Tibial artery (tissue), 4 donors: ENCODE measurements around the gene SPOCK3.

Source experiments
- DNase-seq, 2 donors: peaks; one replicate each; pipeline ENCODE4 v3.0.0-alpha.2; 2019
- H3K27ac ChIP-seq, 2 donors: fragments of 200-600 bp; sonication (generic) in 1 of 2; 1 replicate in 1 of 2; 2 replicates in 1 of 2; pipeline ENCODE4 v1.5.1; 2018 to 2019; ENCODE audit warnings: mild to moderate bottlenecking in 1 of 2
- H3K27me3 ChIP-seq, 2 donors: fragments of 200-600 bp; sonication (generic) in 1 of 2; one replicate each; pipeline versions ENCODE4 v1.5.1 to v1.6.0; 2016 to 2019
- H3K36me3 ChIP-seq, 3 donors: fragments of 200-600 bp; sonication (generic) in 2 of 3; one replicate each; pipeline ENCODE4 v1.5.1; 2016 to 2019; ENCODE audit warnings: mild to moderate bottlenecking in 2 of 3
- H3K4me1 ChIP-seq, 4 donors: fragments of 200-600 bp; sonication (generic) in 2 of 4; 1 replicate in 3 of 4; 2 replicates in 1 of 4; pipeline ENCODE4 v1.5.1; 2016 to 2019
- H3K4me3 ChIP-seq, 2 donors: fragments of 200-600 bp; sonication (generic) in 1 of 2; 1 replicate in 1 of 2; 2 replicates in 1 of 2; pipeline ENCODE4 v1.5.1; 2018 to 2019; ENCODE audit warnings: mild to moderate bottlenecking in 2 of 2
- H3K9me3 ChIP-seq, 3 donors: fragments of 200-600 bp; sonication (generic) in 1 of 3; one replicate each; pipeline ENCODE4 v1.5.1; 2016 to 2019
- CTCF ChIP-seq, 2 experiments: fragments of 200-600 bp in 1 of 2; fragments of 450-650 bp in 1 of 2; IDR thresholded peaks; one replicate each; pipeline ENCODE4 v1.5.1; 2017 to 2019; ENCODE audit warnings: antibody characterized with exemption in 2 of 2, mild to moderate bottlenecking in 1 of 2, moderate library complexity in 1 of 2
- intact Hi-C: fragments of 100-400 bp; cut with DNase I; formaldehyde crosslinking; loops from one replicate; pipeline ENCODE4 v1.15.0; 2023; ENCODE audit warnings: low total_unique reads

The SPOCK3 gene

GRCh38 chr4:167000141-167000852 lies 234.0 kb downstream of the SPOCK3 start:
- Histone ChIP-seq H3K36me3 (no peaks in the 10 kb centered on the region), H3K9me3 (no peaks in the 10 kb centered on the region), H3K4me1 (no peaks in the 10 kb centered on the region), H3K4me3 (no peak overlapping the region), H3K27me3 (no peaks in the 10 kb centered on the region), H3K27ac (no peak overlapping the region)
- no peak for DNase-seq
- intact Hi-C loops = no loop called here
- TF ChIP-seq CTCF (IDR thresholded peaks at IDR 0.05) = no peak

- DNase-seq = no peak
- TF ChIP-seq CTCF (IDR thresholded peaks at IDR 0.05) = no peak
Observed at GRCh38 chr4:166996216-166996615, 238.1 kb downstream of the SPOCK3 start.

GRCh38 chr4:166994686-166995085 lies 239.6 kb downstream of the SPOCK3 start:
- DNase-seq = no peak
- intact Hi-C loops = no loop called here
- H3K4me1 ChIP-seq = no peaks in the 10 kb centered on the region
- H3K9me3 ChIP-seq = no peaks in the 10 kb centered on the region
- TF ChIP-seq CTCF (IDR thresholded peaks at IDR 0.05) = no peak
- no peaks in the 10 kb centered on the region for H3K36me3 ChIP-seq
- no peaks in the 10 kb centered on the region for H3K27me3 ChIP-seq
- no peak overlapping the region for H3K4me3 ChIP-seq
- H3K27ac ChIP-seq = no peak overlapping the region

More at GRCh38 chr4:166996216-166996615, 238.1 kb downstream of the SPOCK3 start:
- intact Hi-C loops = no loop called here
- H3K4me3 ChIP-seq = no peak overlapping the region
- H3K27ac ChIP-seq = no peak overlapping the region
- no peaks in the 10 kb centered on the region for H3K27me3 ChIP-seq
- no peaks in the 10 kb centered on the region for H3K9me3 ChIP-seq
- H3K36me3 ChIP-seq = no peaks in the 10 kb centered on the region
- H3K4me1 ChIP-seq = no peaks in the 10 kb centered on the region

- Histone ChIP-seq H3K36me3 (no peaks in the 10 kb centered on the region), H3K9me3 (no peaks in the 10 kb centered on the region), H3K4me3 (no peak overlapping the region), H3K27me3 (no peaks in the 10 kb centered on the region), H3K27ac (no peak overlapping the region), H3K4me1 (no peaks in the 10 kb centered on the region)
- intact Hi-C loops = no loop called here
- no peak for DNase-seq
- TF ChIP-seq CTCF (IDR thresholded peaks at IDR 0.05) = no peak
Observed at GRCh38 chr4:166991006-166991561, 243.2 kb downstream of the SPOCK3 start.

- no peak for TF ChIP-seq CTCF (IDR thresholded peaks at IDR 0.05)
- no peaks in the 10 kb centered on the region for H3K9me3 ChIP-seq
- intact Hi-C loops = no loop called here
- no peak for DNase-seq
- no peak overlapping the region for H3K4me3 ChIP-seq
- H3K27me3 ChIP-seq = no peaks in the 10 kb centered on the region
- H3K36me3 ChIP-seq = no peaks in the 10 kb centered on the region
- no peaks in the 10 kb centered on the region for H3K4me1 ChIP-seq
- no peak overlapping the region for H3K27ac ChIP-seq
Observed at GRCh38 chr4:166989886-166990285, 244.4 kb downstream of the SPOCK3 start.
